ENCODE measurements around the gene HOXD3. TPM values are rescaled to one million over a fixed set of nuclear protein-coding genes. Genes with fewer than 3 reads are reported as not detected.

Gene HOXD3
- total and polyA plus RNA-seq, 4 donors: 0.07 to 2.5 (median 0.64) TPM

DNA sequence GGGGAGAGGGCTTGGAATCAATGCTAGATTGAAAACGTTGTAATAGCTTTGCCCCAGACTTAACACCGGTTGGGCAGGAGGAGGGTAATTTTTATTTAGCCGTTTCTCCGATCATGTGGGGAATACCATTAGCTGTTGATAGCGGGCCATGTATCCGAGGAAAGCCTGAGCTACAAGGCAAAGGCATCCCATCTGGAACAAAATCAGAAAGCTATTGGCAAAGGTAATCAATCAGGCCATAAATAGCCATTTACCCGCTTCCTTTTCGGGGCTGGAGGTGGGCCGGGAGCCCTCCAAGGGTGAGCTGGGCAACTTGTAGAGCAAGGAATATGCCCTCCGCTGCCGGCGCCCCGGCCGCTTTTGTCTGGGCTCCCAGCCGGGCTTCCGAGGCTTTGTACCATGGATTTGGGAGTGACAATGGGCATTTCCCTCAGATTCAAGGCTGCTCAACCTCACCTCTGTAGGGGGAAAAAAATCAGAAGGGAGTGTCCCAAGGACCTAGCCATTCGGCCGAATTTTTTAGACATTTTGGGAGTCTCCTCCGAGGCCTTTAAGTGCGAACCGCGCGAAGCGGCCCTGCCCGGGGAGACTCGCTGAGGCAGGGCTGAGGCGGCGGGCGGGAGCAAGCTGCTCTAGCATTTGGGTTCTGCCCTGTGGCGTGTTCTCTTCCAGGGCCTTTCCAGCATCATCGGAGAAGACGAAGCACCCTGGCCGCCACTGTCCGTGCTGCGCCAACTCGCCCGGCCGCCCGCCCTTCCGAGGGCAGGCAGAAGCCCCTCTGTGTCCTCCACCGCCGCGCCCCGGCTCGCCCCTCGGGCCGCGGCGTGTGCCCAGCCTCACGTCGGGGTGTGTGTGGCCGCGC lies 35.7 kb upstream of the HOXD3 start:
- WGBS, 2 donors: 8 to 12% methylated on average over 52 to 53 of the region's 53 CpGs
- H3K4me3 ChIP-seq: no peak overlapping the region
- H3K36me3 ChIP-seq (ENCODE audit: control insufficient read depth in 4 of 4, insufficient read depth in 4 of 4, low read length in 4 of 4): no peaks in the 10 kb centered on the region
- peaks cover 0 to 11% (median 3%) of the 10 kb centered on the region in 5 donors for H3K4me1 ChIP-seq (ENCODE audit: control insufficient read depth in 5 of 5, insufficient read depth in 5 of 5, low read length in 5 of 5)
- no peak for DNase-seq
- H3K27me3 ChIP-seq (ENCODE audit: control insufficient read depth in 3 of 3, insufficient read depth in 3 of 3, low read length in 2 of 3): peaks cover 38 to 90% (median 89%) of the 10 kb centered on the region in 3 donors
- H3K27ac ChIP-seq (ENCODE audit: low read depth in 1 of 2, low read length in 1 of 2): no peak overlapping the region
- peaks cover 0 to 11% (median 0%) of the 10 kb centered on the region in 4 donors for H3K9me3 ChIP-seq (ENCODE audit: control insufficient read depth in 4 of 4, insufficient read depth in 3 of 4, low read length in 3 of 4)
- no peak for ATAC-seq (ENCODE audit: insufficient read depth, low FRiP score)
- no peak overlapping the region for H3K9ac ChIP-seq (ENCODE audit: insufficient read depth in 1 of 2, low read length in 2 of 2)
- TF ChIP-seq, protein P1, sequence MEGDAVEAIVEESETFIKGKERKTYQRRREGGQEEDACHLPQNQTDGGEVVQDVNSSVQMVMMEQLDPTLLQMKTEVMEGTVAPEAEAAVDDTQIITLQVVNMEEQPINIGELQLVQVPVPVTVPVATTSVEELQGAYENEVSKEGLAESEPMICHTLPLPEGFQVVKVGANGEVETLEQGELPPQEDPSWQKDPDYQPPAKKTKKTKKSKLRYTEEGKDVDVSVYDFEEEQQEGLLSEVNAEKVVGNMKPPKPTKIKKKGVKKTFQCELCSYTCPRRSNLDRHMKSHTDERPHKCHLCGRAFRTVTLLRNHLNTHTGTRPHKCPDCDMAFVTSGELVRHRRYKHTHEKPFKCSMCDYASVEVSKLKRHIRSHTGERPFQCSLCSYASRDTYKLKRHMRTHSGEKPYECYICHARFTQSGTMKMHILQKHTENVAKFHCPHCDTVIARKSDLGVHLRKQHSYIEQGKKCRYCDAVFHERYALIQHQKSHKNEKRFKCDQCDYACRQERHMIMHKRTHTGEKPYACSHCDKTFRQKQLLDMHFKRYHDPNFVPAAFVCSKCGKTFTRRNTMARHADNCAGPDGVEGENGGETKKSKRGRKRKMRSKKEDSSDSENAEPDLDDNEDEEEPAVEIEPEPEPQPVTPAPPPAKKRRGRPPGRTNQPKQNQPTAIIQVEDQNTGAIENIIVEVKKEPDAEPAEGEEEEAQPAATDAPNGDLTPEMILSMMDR (IDR thresholded peaks at IDR 0.05; ENCODE audit: control extremely low read depth, extremely low read depth): no peak

DNA sequence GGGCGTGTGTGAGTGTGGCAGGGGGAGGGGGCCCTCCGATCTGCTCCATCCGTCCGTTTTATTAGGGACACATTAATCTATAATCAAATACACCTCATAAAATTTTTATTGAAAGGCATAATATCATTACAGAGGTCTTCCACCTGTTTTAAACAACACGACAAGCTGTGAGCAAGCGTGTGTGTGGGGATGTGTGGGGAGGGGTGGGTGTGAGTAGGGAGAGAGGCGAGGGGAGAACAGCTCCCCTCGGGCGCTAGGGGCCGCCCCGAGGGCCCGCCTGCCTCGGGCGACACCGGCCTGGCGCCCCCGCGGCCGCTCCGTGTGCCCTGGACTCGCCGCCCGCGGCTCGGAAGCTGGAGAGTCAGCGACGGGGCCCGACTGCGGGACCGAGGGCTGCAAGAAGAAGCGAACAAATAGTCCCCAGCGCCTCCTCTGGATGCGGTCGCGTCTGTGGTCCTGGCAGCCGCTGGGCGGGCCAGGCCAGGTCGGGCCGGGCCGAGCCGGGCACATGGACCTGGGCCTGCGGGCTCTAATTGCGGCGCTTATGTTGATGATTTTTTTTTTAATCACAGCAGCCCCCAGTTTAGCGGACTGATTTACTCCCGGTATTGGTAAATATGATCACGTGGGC lies 34.9 kb upstream of the HOXD3 start:
- Histone ChIP-seq H3K36me3 (ENCODE audit: control insufficient read depth in 4 of 4, insufficient read depth in 4 of 4, low read length in 4 of 4) (no peaks in the 10 kb centered on the region), H3K4me3 (no peak overlapping the region), H3K27me3 (ENCODE audit: control insufficient read depth in 3 of 3, insufficient read depth in 3 of 3, low read length in 2 of 3) (peaks cover 32 to 90% (median 88%) of the 10 kb centered on the region in 3 donors), H3K27ac (ENCODE audit: low read depth in 1 of 2, low read length in 1 of 2) (no peak overlapping the region), H3K9me3 (ENCODE audit: control insufficient read depth in 4 of 4, insufficient read depth in 3 of 4, low read length in 3 of 4) (peaks cover 0 to 10% (median 0%) of the 10 kb centered on the region in 4 donors), H3K9ac (ENCODE audit: insufficient read depth in 1 of 2, low read length in 2 of 2) (no peak overlapping the region), H3K4me1 (ENCODE audit: control insufficient read depth in 5 of 5, insufficient read depth in 5 of 5, low read length in 5 of 5) (peaks cover 0 to 11% (median 3%) of the 10 kb centered on the region in 5 donors)
- WGBS, 2 donors: 3 to 6% methylated on average over 38 to 47 of the region's 47 CpGs
- ATAC-seq (ENCODE audit: insufficient read depth, low FRiP score) (peak; percentile 14), DNase-seq (no peak)
- TF ChIP-seq, protein P1 (IDR thresholded peaks at IDR 0.05; ENCODE audit: control extremely low read depth, extremely low read depth): no peak

DNA sequence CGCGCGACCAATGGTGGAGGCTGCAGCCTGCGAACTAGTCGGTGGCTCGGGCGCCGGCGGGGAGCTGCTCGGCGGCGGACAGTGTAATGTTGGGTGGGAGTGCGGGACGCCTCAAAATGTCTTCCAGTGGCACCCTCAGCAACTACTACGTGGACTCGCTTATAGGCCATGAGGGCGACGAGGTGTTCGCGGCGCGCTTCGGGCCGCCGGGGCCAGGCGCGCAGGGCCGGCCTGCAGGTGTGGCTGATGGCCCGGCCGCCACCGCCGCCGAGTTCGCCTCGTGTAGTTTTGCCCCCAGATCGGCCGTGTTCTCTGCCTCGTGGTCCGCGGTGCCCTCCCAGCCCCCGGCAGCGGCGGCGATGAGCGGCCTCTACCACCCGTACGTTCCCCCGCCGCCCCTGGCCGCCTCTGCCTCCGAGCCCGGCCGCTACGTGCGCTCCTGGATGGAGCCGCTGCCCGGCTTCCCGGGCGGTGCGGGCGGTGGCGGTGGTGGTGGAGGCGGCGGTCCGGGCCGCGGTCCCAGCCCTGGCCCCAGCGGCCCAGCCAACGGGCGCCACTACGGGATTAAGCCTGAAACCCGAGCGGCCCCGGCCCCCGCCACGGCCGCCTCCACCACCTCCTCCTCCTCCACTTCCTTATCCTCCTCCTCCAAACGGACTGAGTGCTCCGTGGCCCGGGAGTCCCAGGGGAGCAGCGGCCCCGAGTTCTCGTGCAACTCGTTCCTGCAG lies 34.3 kb upstream of the HOXD3 start, which contains the start of gene HOXD9:
Gene HOXD9, plus strand, starts transcription at position 37 of the 728 bp plus-strand sequence. Its CDS starts 50 bp downstream, at position 87.
- DNase-seq (peak in 2 of 3 donors; percentile 47 to 65), ATAC-seq (ENCODE audit: insufficient read depth, low FRiP score) (peak; percentile 51)
- Histone ChIP-seq H3K9ac (ENCODE audit: insufficient read depth in 1 of 2, low read length in 2 of 2) (no peak within 1 kb of the TSS), H3K36me3 (ENCODE audit: control insufficient read depth in 4 of 4, insufficient read depth in 4 of 4, low read length in 4 of 4) (no peaks in the 10 kb centered on the region), H3K9me3 (ENCODE audit: control insufficient read depth in 4 of 4, insufficient read depth in 3 of 4, low read length in 3 of 4) (peaks cover 0 to 6% (median 0%) of the 10 kb centered on the region in 4 donors), H3K27ac (ENCODE audit: low read depth in 1 of 2, low read length in 1 of 2) (no peak within 1 kb of the TSS), H3K4me1 (ENCODE audit: control insufficient read depth in 5 of 5, insufficient read depth in 5 of 5, low read length in 5 of 5) (peaks cover 0 to 11% (median 3%) of the 10 kb centered on the region in 5 donors), H3K27me3 (ENCODE audit: control insufficient read depth in 3 of 3, insufficient read depth in 3 of 3, low read length in 2 of 3) (peaks cover 25 to 90% (median 88%) of the 10 kb centered on the region in 3 donors), H3K4me3 (no peak within 1 kb of the TSS)
- TF ChIP-seq, protein P1 (IDR thresholded peaks at IDR 0.05; ENCODE audit: control extremely low read depth, extremely low read depth): no peak
- WGBS, 2 donors: 1 to 5% methylated on average over 54 to 84 of the region's 84 CpGs

Measured in lung (tissue), 12 donors.